ENCODE results near the gene TCF7L1.
"Not testable (repeated sequence)": the region's sequence is repeated elsewhere in the genome, so short reads cannot be mapped to it uniquely, and the experiment has no call there.

TCF7L1 gene

GRCh38 chr2:85302121-85302520 lies 168.9 kb downstream of the TCF7L1 start:
- no peak for DNase-seq

DNA sequence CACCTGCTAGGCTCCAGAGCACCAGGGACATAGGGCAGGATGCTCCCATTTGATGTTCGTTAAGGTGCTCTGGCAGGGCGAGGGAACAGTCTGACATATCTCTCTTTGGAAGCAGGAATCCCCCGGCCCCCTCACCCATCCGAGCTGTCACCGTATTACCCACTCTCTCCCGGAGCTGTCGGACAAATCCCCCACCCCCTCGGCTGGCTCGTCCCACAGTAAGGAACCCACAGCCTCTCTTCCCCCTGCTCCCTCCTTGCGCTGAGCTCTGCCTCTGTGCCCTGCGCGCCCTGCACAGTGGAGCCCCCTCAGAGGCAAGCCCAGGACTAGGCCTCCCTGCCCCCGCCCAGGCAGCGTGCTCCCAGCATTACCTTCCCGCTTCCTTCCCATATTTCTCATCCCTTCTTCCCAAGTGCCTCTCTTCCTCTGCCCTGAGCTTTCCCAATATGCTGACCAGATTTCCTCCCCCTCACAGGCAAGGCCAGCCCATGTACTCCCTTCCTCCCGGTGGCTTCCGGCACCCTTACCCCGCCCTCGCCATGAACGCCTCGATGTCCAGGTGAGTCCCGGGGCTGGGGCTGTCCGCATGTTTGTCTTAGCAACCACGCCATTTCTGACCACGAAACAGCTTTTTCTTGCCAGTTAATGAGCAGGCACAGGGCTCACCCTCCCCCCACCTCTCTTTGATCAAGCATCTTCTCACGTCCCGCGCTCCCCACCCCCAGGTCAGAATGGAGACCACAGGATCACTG lies 170.8 kb downstream of the TCF7L1 start:
- DNase-seq = no peak

DNA sequence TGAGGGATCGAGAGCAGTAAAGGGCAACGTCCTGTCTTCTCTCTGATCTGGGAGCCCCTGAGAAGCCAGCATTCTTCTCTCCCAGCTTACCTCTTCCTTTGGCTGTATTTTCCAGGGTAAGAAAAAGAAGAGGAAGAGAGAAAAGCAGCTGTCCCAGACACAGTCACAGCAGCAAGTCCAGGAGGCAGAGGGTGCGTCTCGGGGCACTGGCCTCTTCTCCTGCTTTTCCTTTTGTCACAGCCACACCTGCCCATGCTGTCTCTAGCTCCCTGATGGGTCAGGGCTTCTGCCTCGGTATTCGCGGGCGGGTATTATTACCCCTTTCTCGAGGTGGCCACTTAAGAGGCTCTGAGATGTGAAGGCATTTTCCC lies 174.3 kb downstream of the TCF7L1 start:
- no peak for DNase-seq

DNA sequence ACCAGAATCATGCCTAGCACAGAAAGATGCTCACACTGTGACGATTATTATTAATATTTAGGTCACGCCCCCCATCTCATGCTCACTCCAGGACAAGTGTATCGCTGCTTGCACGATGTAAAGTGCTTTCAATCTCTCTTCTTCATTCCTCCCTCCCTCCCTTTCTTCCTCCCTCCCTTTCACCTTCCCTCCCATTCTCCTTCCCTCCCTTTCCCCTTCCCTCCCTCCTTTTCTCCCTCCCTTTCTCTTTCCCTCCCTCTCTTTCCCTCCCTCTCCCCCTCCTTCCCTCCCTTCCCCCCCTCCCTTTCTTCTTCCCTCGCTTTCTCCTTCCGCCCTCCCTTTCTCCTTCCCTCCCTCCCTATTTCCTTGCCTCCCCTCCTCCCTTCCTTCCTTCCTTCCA lies 175.0 kb downstream of the TCF7L1 start:
- no peak for DNase-seq

DNA sequence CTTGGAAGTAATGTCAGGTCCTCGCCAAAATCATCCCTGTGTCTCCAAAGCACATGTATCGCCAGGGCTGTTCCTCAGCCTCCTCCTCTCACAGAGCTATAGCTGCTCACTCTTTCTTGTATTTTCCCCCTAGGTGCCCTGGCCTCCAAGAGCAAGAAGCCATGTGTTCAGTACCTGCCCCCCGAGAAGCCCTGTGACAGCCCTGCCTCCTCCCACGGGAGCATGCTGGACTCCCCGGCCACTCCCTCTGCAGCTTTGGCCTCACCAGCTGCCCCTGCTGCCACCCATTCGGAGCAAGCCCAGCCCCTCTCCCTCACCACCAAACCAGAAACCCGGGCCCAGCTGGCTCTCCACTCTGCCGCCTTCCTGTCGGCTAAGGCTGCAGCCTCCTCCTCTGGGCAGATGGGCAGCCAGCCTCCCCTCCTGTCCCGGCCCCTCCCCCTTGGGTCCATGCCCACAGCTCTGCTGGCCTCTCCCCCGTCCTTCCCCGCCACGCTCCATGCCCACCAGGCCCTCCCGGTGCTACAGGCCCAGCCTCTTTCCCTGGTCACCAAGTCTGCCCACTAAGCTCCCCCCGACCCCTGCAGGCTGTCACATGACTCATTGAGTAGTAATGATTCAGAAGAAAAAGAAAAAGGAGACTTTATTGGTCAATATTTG lies 175.8 kb downstream of the TCF7L1 start:
- no peak for DNase-seq

- DNase-seq = no peak
Measured at GRCh38 chr2:85309699-85310321, 176.6 kb downstream of the TCF7L1 start.

DNA sequence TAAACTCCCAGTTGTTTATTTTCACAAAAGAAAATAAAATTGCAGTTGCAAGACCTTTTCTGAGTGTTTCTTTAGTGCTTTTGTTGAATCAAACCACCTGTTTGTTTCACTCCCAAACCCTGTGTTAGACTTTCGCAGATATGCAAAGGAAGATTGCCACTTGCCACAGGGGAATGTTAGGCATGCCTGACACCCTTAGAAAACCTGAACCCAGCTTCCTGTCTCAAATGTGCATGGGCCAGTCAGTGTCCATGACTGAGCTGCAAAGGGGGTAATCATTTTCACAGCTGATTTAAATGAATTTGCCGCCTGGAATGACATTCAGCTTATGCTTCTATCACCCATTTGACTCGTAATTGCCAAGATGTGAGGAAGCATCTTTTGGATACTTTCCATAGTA lies 177.1 kb downstream of the TCF7L1 start:
- no peak for DNase-seq

- DNase-seq = no peak
Measured at GRCh38 chr2:85312404-85312803, 179.2 kb downstream of the TCF7L1 start.

DNA sequence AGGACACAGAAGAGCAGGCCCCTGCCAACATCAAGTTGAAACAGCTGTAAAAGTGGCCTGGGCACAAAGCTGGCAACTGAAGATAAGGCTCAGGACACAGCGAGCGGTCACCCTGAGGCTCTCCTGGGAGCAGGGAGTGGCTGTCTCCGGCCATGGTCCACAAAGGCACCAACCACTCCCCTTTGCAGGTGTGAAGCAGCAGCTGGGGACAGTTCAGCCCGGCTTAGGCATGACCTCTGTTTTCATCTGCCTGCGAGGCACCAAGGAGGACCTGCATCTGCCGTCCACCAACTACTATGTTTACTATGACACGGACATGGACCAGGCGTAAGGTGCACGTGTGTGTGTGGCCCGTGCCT lies 181.7 kb downstream of the TCF7L1 start:
- no peak for DNase-seq

GRCh38 chr2:85315921-85316320 lies 182.7 kb downstream of the TCF7L1 start:
- not testable (repeated sequence) for DNase-seq

GRCh38 chr2:85318222-85319074 lies 185.3 kb downstream of the TCF7L1 start:
- peak; percentile 51 for DNase-seq

GRCh38 chr2:85319796-85320195 lies 186.6 kb downstream of the TCF7L1 start:
- no peak for DNase-seq

- no peak for DNase-seq
Measured at GRCh38 chr2:85323351-85323987, 190.3 kb downstream of the TCF7L1 start.

DNA sequence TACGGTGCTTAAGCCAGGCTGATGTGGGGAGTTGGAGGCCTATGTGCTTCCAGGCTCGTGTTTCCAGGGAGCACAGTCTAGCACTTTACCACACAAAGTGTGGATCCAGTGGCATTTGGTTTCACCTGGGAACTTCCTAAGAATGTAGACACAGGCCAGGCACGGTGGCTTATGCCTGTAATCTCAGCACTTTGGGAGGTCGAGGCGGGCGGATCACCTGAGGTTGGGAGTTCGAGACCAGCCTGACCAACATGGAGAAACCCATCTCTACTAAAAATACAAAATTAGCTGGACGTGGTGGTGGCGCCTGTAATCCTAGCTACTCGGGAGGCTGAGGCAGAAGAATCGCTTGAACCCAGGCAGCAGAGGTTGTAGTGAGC lies 190.8 kb downstream of the TCF7L1 start:
- not testable (repeated sequence) for DNase-seq

DNA sequence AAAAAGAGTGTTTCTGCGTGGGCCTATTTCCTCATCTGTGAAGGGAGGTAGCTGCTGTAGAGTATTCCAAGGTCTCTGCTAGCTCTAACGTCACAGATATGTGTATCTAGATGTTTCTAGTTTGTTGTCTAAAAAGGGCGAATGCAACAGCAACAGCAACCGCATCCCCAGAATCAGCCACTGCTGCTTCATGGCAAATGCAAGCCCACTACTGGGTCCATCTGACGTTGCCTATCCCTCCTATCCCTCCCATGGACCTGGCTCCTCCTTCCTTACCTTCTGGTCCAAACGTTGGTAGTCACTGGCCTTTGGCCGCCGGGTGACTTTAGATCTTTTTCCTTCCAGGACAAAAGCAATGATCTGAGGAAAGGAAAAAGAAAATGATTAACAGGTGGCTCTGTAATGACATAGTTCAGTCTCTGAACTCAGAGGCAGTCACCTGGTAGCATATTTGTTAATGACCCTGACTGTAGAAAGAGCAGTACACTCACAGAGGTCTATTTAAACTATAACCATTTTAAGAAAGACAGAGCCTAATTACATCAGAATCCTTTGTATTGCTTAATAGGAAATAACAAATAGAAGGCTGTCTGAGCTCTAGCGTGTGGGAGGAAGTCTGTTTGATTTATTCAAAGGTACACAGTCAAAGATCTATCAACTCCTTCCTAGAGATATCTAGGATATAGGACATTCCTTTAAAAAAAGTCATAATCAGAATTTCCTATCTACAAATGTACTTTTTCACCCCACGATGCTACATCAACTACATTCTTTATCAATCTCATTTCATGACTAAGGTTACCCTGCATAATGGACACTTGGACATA lies 191.7 kb downstream of the TCF7L1 start:
- DNase-seq = no peak

DNA sequence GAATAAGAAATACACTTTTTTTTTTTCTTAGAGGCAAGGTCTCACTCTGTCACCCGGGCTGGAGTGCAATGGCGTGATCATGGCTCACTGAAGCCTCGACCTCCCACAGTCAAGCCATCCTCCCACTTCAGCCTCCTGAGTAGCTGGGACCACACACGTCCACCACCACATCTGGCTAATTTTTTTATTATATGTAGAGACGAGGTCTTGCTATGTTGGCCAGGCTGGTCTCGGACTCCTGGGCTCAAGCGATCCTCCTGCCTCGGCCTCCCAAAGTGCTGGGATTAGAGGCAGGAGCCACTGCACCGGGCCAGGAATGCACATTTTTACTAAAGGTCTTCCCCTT lies 192.2 kb downstream of the TCF7L1 start:
- no peak for DNase-seq

GRCh38 chr2:85326406-85327159 lies 193.4 kb downstream of the TCF7L1 start:
- peak; percentile 26 for DNase-seq

- peak; percentile 52 for DNase-seq
Measured at GRCh38 chr2:85327160-85327821, 194.1 kb downstream of the TCF7L1 start.

- peak; percentile 95 for DNase-seq
Measured at GRCh38 chr2:85327822-85328617, 194.8 kb downstream of the TCF7L1 start, which contains the start of gene TGOLN2. TSS of gene TGOLN2 (minus strand) at chr2:85327989. CDS start at chr2:85327962, 27 bp downstream.

- DNase-seq = no peak
Measured at GRCh38 chr2:85329181-85329651, 196.0 kb downstream of the TCF7L1 start.
